ENCODE results near the gene RFNG.
A peak's percentile ranks its signal among the peaks of the same experiment; 100 is the strongest.

Gene RFNG

GRCh38 chr17:82088838-82089722, 37.5 kb upstream of the RFNG start:
- no peak for DNase-seq

GRCh38 chr17:82087961-82088837, 36.6 kb upstream of the RFNG start:
- DNase-seq: no peak

- DNase-seq: no peak
Observed at GRCh38 chr17:82086941-82087906, 35.6 kb upstream of the RFNG start.

- DNase-seq: no peak
Observed at GRCh38 chr17:82085931-82086764, 34.5 kb upstream of the RFNG start.

- DNase-seq: no peak
Observed at GRCh38 chr17:82085031-82085861, 33.6 kb upstream of the RFNG start.

- DNase-seq: no peak
Observed at GRCh38 chr17:82084373-82085030, 32.9 kb upstream of the RFNG start.

GRCh38 chr17:82083533-82084359, 32.1 kb upstream of the RFNG start:
- no peak for DNase-seq

GRCh38 chr17:82083009-82083408, 31.4 kb upstream of the RFNG start:
- no peak for DNase-seq

GRCh38 chr17:82082456-82082855, 30.8 kb upstream of the RFNG start:
- no peak for DNase-seq

- no peak for DNase-seq
Observed at GRCh38 chr17:82081966-82082365, 30.4 kb upstream of the RFNG start.

GRCh38 chr17:82081546-82081945, 29.9 kb upstream of the RFNG start:
- no peak for DNase-seq

- no peak for DNase-seq
Observed at GRCh38 chr17:82080789-82081464, 29.3 kb upstream of the RFNG start.

GRCh38 chr17:82080048-82080788, 28.6 kb upstream of the RFNG start:
- DNase-seq: peak; percentile 36

GRCh38 chr17:82079001-82079677, 27.5 kb upstream of the RFNG start:
- no peak for DNase-seq

- DNase-seq: no peak
Observed at GRCh38 chr17:82078433-82078832, 26.8 kb upstream of the RFNG start.

- no peak for DNase-seq
Observed at GRCh38 chr17:82077617-82078358, 26.2 kb upstream of the RFNG start.

Data from NCI-H82 (cell line).